H4 (cell line): ENCODE data around the gene ERC2. TPM values are rescaled to one million over a fixed set of nuclear protein-coding genes. Genes with fewer than 3 reads are reported as not detected.
A peak's percentile ranks its signal among the peaks of the same experiment; 100 is the strongest.
"Not testable (repeated sequence)": the region's sequence is repeated elsewhere in the genome, so short reads cannot be mapped to it uniquely, and the experiment has no call there.

Experiments used
- DNase-seq: peaks from one replicate; pipeline ENCODE4 v3.0.0-alpha.2; 2015; ENCODE audit warnings: low spot score
- total RNA-seq: library from RNA; depleted of rRNA; stranded (reverse); fragments of >200 nt; shearing (Covaris generic); gene quantifications from 2 replicates; pipeline ENCODE4 v1.2.3, GENCODE V29; 2014

ERC2 gene
- total RNA-seq, 1 experiment from 2014 or later, result 1.6 TPM

GRCh38 chr3:56314842-56315241 is 153.4 kb downstream of the ERC2 start:
- peak; percentile 90 for DNase-seq

- no peak for DNase-seq
Observed at GRCh38 chr3:56309465-56309864, 158.8 kb downstream of the ERC2 start.

GRCh38 chr3:56308471-56308870 is 159.8 kb downstream of the ERC2 start:
- DNase-seq, result no peak

- no peak for DNase-seq
Observed at GRCh38 chr3:56304069-56304468, 164.2 kb downstream of the ERC2 start.

- peak; percentile 30 for DNase-seq
Observed at GRCh38 chr3:56303487-56303886, 164.8 kb downstream of the ERC2 start.

- no peak for DNase-seq
Observed at GRCh38 chr3:56302417-56302816, 165.8 kb downstream of the ERC2 start.

- no peak for DNase-seq
Observed at GRCh38 chr3:56297281-56297840, 170.9 kb downstream of the ERC2 start.

GRCh38 chr3:56296361-56296760 is 171.9 kb downstream of the ERC2 start:
- DNase-seq, result no peak

- DNase-seq, result no peak
Observed at GRCh38 chr3:56295161-56295560, 173.1 kb downstream of the ERC2 start.

- DNase-seq, result no peak
Observed at GRCh38 chr3:56294286-56294685, 174.0 kb downstream of the ERC2 start.

- no peak for DNase-seq
Observed at GRCh38 chr3:56291953-56292352, 176.3 kb downstream of the ERC2 start.

- peak; percentile 45 for DNase-seq
Observed at GRCh38 chr3:56291244-56291680, 177.0 kb downstream of the ERC2 start.

- DNase-seq, result no peak
Observed at GRCh38 chr3:56290374-56290773, 177.9 kb downstream of the ERC2 start.

- DNase-seq, result no peak
Observed at GRCh38 chr3:56288258-56288657, 180.0 kb downstream of the ERC2 start.

GRCh38 chr3:56282341-56282740 is 185.9 kb downstream of the ERC2 start:
- no peak for DNase-seq

- no peak for DNase-seq
Observed at GRCh38 chr3:56277236-56277635, 191.0 kb downstream of the ERC2 start.

GRCh38 chr3:56275120-56275519 is 193.1 kb downstream of the ERC2 start:
- DNase-seq, result no peak

GRCh38 chr3:56269755-56270535 is 198.3 kb downstream of the ERC2 start:
- no peak for DNase-seq

GRCh38 chr3:56268616-56269383 is 199.5 kb downstream of the ERC2 start:
- DNase-seq, result no peak

- DNase-seq, result not testable (repeated sequence)
Observed at GRCh38 chr3:56261852-56262251, 206.4 kb downstream of the ERC2 start.

- no peak for DNase-seq
Observed at GRCh38 chr3:56260262-56260661, 208.0 kb downstream of the ERC2 start.

- DNase-seq, result no peak
Observed at GRCh38 chr3:56257826-56258225, 210.4 kb downstream of the ERC2 start.

GRCh38 chr3:56254835-56255234 is 213.4 kb downstream of the ERC2 start:
- no peak for DNase-seq
